ENCODE results near the gene CCNB1IP1.

Gene CCNB1IP1

DNA sequence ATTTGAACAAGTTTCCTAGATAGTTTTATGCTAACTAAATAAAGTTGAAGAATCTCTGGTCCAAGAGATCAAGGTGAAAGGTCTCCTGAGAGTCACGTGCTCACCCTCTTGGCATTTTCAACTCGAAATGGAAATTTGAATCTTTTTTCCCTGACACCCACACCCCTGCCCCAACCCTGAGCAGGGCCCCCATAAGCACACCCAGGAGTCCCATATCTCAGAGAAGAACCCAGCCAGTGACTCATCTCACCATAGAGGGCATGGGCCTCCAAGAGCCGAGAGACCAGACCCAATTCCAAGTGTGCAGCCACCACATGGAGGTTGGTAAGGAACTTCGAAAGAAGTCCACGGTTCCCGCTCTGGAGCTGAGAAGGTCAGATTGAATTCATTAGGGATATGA is 47.6 kb upstream of the CCNB1IP1 start:
- DNase-seq: no peak
- no peaks in the 10 kb centered on the region for H3K36me3 ChIP-seq (replicated peaks; ENCODE audit: insufficient read depth, low read length)
- no peak overlapping the region for H3K4me2 ChIP-seq (ENCODE audit: low read depth, low read length)
- no peaks in the 10 kb centered on the region for H3K79me2 ChIP-seq (ENCODE audit: low read length)
- no peaks in the 10 kb centered on the region for H3F3A ChIP-seq (ENCODE audit: insufficient read depth, low read length)
- no peak overlapping the region for H3K27ac ChIP-seq (ENCODE audit: low read length)
- H3K4me3 ChIP-seq (ENCODE audit: low read length): no peak overlapping the region
- no peaks in the 10 kb centered on the region for H3K4me1 ChIP-seq (ENCODE audit: low read length)
- H3K9me3 ChIP-seq (replicated peaks; ENCODE audit: insufficient read depth, low read length): no peaks in the 10 kb centered on the region
- H3K9me2 ChIP-seq (replicated peaks; ENCODE audit: insufficient read depth, low read length): no peaks in the 10 kb centered on the region
- no peak overlapping the region for H3K9ac ChIP-seq (ENCODE audit: low read length)
- no peaks in the 10 kb centered on the region for H4K20me1 ChIP-seq (ENCODE audit: insufficient read depth, low read length)
- no peaks in the 10 kb centered on the region for H3K27me3 ChIP-seq (replicated peaks; ENCODE audit: insufficient read depth, low read length)
- no peak for TF ChIP-seq EZH2 (optimal IDR thresholded peaks at IDR 0.05; ENCODE audit: low read depth, low read length)
- TF ChIP-seq EZH2phosphoT487 (IDR thresholded peaks at IDR 0.05; ENCODE audit: low read length): no peak
- TF ChIP-seq, protein P1, sequence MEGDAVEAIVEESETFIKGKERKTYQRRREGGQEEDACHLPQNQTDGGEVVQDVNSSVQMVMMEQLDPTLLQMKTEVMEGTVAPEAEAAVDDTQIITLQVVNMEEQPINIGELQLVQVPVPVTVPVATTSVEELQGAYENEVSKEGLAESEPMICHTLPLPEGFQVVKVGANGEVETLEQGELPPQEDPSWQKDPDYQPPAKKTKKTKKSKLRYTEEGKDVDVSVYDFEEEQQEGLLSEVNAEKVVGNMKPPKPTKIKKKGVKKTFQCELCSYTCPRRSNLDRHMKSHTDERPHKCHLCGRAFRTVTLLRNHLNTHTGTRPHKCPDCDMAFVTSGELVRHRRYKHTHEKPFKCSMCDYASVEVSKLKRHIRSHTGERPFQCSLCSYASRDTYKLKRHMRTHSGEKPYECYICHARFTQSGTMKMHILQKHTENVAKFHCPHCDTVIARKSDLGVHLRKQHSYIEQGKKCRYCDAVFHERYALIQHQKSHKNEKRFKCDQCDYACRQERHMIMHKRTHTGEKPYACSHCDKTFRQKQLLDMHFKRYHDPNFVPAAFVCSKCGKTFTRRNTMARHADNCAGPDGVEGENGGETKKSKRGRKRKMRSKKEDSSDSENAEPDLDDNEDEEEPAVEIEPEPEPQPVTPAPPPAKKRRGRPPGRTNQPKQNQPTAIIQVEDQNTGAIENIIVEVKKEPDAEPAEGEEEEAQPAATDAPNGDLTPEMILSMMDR (IDR thresholded peaks at IDR 0.05; ENCODE audit: low read length): no peak
- no peak overlapping the region for H2AFZ ChIP-seq (ENCODE audit: low read length)

DNA sequence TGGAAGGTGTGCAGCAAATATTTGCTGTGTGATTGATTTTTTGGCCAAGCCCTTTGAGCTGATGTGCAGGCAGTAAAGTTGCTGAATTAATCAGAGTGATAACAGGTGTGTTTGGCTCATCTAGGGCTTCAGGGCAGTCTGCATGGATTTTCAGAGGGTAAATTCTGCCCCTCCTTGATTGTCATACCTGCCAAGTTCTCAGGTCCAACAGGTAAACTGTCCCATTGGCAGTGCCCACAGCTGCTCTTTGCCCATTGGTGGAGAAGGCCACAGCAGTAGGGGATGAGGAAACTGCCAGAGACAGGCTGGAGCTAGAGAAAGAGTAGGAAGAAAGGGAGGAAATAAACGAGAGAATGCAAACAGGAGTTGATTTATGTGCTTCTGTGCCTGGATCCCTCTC is 46.7 kb upstream of the CCNB1IP1 start:
- H3K4me3 ChIP-seq (ENCODE audit: low read length): no peak overlapping the region
- no peak for TF ChIP-seq EZH2 (optimal IDR thresholded peaks at IDR 0.05; ENCODE audit: low read depth, low read length)
- DNase-seq: no peak
- H3K27ac ChIP-seq (ENCODE audit: low read length): no peak overlapping the region
- H4K20me1 ChIP-seq (ENCODE audit: insufficient read depth, low read length): no peaks in the 10 kb centered on the region
- no peak overlapping the region for H3K9ac ChIP-seq (ENCODE audit: low read length)
- H3K79me2 ChIP-seq (ENCODE audit: low read length): no peaks in the 10 kb centered on the region
- no peaks in the 10 kb centered on the region for H3K4me1 ChIP-seq (ENCODE audit: low read length)
- H3K36me3 ChIP-seq (replicated peaks; ENCODE audit: insufficient read depth, low read length): no peaks in the 10 kb centered on the region
- H3F3A ChIP-seq (ENCODE audit: insufficient read depth, low read length): no peaks in the 10 kb centered on the region
- H2AFZ ChIP-seq (ENCODE audit: low read length): no peak overlapping the region
- no peaks in the 10 kb centered on the region for H3K27me3 ChIP-seq (replicated peaks; ENCODE audit: insufficient read depth, low read length)
- H3K9me2 ChIP-seq (replicated peaks; ENCODE audit: insufficient read depth, low read length): no peaks in the 10 kb centered on the region
- H3K4me2 ChIP-seq (ENCODE audit: low read depth, low read length): no peak overlapping the region
- no peaks in the 10 kb centered on the region for H3K9me3 ChIP-seq (replicated peaks; ENCODE audit: insufficient read depth, low read length)

DNA sequence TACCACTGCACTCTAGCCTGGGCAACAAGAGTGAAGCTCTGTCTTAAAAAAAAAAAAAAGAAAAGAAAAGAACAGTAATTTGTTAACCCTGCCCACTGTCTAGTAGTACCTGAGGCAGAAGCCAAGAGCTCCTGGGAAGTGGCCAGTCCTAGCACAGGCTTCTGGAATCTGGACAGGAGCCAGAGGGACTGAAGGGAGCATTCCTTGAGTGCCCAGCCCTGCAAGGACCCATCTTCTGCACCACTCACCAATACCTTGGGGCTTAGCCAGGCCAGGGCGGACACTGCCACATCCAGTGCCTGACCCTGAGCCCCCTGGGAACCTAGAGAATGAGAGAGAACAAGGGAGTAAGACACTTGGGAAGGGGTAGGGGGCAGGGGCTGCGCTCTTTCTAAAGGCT is 44.1 kb upstream of the CCNB1IP1 start:
- Histone ChIP-seq H2AFZ (ENCODE audit: low read length) (no peak overlapping the region), H3K4me2 (ENCODE audit: low read depth, low read length) (no peak overlapping the region), H3K9me2 (replicated peaks; ENCODE audit: insufficient read depth, low read length) (no peaks in the 10 kb centered on the region), H4K20me1 (ENCODE audit: insufficient read depth, low read length) (no peaks in the 10 kb centered on the region), H3K27ac (ENCODE audit: low read length) (no peak overlapping the region), H3K79me2 (ENCODE audit: low read length) (no peaks in the 10 kb centered on the region), H3K4me1 (ENCODE audit: low read length) (no peaks in the 10 kb centered on the region), H3K4me3 (ENCODE audit: low read length) (no peak overlapping the region), H3K9me3 (replicated peaks; ENCODE audit: insufficient read depth, low read length) (no peaks in the 10 kb centered on the region), H3K27me3 (replicated peaks; ENCODE audit: insufficient read depth, low read length) (no peaks in the 10 kb centered on the region), H3K9ac (ENCODE audit: low read length) (no peak overlapping the region), H3K36me3 (replicated peaks; ENCODE audit: insufficient read depth, low read length) (no peaks in the 10 kb centered on the region), H3F3A (ENCODE audit: insufficient read depth, low read length) (no peaks in the 10 kb centered on the region)
- DNase-seq: no peak
- TF ChIP-seq EZH2phosphoT487 (IDR thresholded peaks at IDR 0.05; ENCODE audit: low read length) (no peak), EZH2 (optimal IDR thresholded peaks at IDR 0.05; ENCODE audit: low read depth, low read length) (no peak)
- TF ChIP-seq, protein P1 (IDR thresholded peaks at IDR 0.05; ENCODE audit: low read length): no peak

DNA sequence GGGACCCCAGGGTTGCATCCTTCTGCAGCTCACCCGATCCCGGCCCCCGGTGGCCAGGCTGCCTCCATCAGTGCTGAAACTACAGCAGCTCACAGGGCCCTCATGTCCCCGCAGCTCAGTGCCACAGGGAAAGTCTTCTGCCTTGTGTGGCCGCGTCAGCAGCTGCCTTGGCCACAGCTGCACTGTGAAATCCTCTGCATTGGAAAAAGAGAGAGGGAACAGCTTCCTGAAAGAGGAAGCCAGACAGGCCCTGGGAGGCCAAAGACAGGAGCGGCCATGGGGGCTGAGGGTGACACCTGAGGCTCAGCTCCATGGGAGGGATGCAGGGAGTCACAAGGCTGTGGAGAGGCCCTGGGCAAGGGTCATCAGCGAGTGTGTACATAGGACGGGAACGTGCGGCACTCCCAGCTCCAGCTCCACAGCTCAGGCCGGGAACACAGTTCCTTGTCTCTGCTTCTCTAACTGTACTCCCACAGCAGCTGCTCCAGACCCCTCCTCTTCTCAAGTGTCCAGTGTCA is 43.1 kb upstream of the CCNB1IP1 start:
- no peak for DNase-seq
- Histone ChIP-seq H3K79me2 (ENCODE audit: low read length) (no peaks in the 10 kb centered on the region), H3K36me3 (replicated peaks; ENCODE audit: insufficient read depth, low read length) (no peaks in the 10 kb centered on the region)

More for the DNA sequence above, 43.1 kb upstream of the CCNB1IP1 start:
- Histone ChIP-seq H3K9me2 (replicated peaks; ENCODE audit: insufficient read depth, low read length) (no peaks in the 10 kb centered on the region), H3K9me3 (replicated peaks; ENCODE audit: insufficient read depth, low read length) (no peaks in the 10 kb centered on the region), H3K27me3 (replicated peaks; ENCODE audit: insufficient read depth, low read length) (no peaks in the 10 kb centered on the region), H2AFZ (ENCODE audit: low read length) (no peak overlapping the region), H3K4me1 (ENCODE audit: low read length) (no peaks in the 10 kb centered on the region), H3K4me3 (ENCODE audit: low read length) (no peak overlapping the region), H4K20me1 (ENCODE audit: insufficient read depth, low read length) (no peaks in the 10 kb centered on the region), H3K27ac (ENCODE audit: low read length) (no peak overlapping the region), H3K9ac (ENCODE audit: low read length) (no peak overlapping the region), H3F3A (ENCODE audit: insufficient read depth, low read length) (no peaks in the 10 kb centered on the region), H3K4me2 (ENCODE audit: low read depth, low read length) (no peak overlapping the region)
- TF ChIP-seq EZH2phosphoT487 (IDR thresholded peaks at IDR 0.05; ENCODE audit: low read length): no peak
- no peak for TF ChIP-seq EZH2 (optimal IDR thresholded peaks at IDR 0.05; ENCODE audit: low read depth, low read length)
- TF ChIP-seq, protein P1 (IDR thresholded peaks at IDR 0.05; ENCODE audit: low read length): no peak
